Stimulated activated CD4-positive, alpha-beta T cell treated with anti-CD3 and anti-CD28 coated beads, Interleukin-1b, Interleukin-23, amount 100 ng/mL, for 24 hours (primary cell): ENCODE data around the gene ARID5B.
"Not testable (repeated sequence)": the region's sequence is repeated elsewhere in the genome, so short reads cannot be mapped to it uniquely, and the experiment has no call there.

Experiments
- DNase-seq, 4 experiments: peaks; one replicate each; pipeline ENCODE4 v3.0.0-alpha.2; 2020; ENCODE audit warnings: low read depth in 4 of 4, low spot score in 1 of 4

ARID5B gene

GRCh38 chr10:61961278-61961677 is 59.8 kb downstream of the ARID5B start:
- no peak for DNase-seq

GRCh38 chr10:61962971-61963370 is 61.5 kb downstream of the ARID5B start:
- DNase-seq: no peak

- DNase-seq: no peak
These were observed 62.2 kb downstream of the ARID5B start for GRCh38 chr10:61963669-61964058.

- no peak for DNase-seq
These were observed 62.7 kb downstream of the ARID5B start for GRCh38 chr10:61964059-61964709.

GRCh38 chr10:61964949-61965702 is 63.6 kb downstream of the ARID5B start:
- no peak for DNase-seq

GRCh38 chr10:61965703-61966395 is 64.3 kb downstream of the ARID5B start:
- no peak for DNase-seq

GRCh38 chr10:61967298-61967697 is 65.8 kb downstream of the ARID5B start:
- DNase-seq: no peak

- no peak for DNase-seq
These were observed 68.9 kb downstream of the ARID5B start for GRCh38 chr10:61970182-61971002.

GRCh38 chr10:61971003-61971325 is 69.5 kb downstream of the ARID5B start:
- DNase-seq: no peak

GRCh38 chr10:61973169-61973568 is 71.7 kb downstream of the ARID5B start:
- DNase-seq: no peak

GRCh38 chr10:61973906-61974305 is 72.4 kb downstream of the ARID5B start:
- no peak for DNase-seq

- DNase-seq: no peak
These were observed 73.3 kb downstream of the ARID5B start for GRCh38 chr10:61974601-61975390.

- DNase-seq: no peak
These were observed 74.0 kb downstream of the ARID5B start for GRCh38 chr10:61975391-61975932.

GRCh38 chr10:61976951-61977721 is 75.6 kb downstream of the ARID5B start:
- DNase-seq: not testable (repeated sequence)

- no peak for DNase-seq
These were observed 77.5 kb downstream of the ARID5B start for GRCh38 chr10:61978965-61979364.

- DNase-seq: no peak
These were observed 80.0 kb downstream of the ARID5B start for GRCh38 chr10:61981460-61981859.

- DNase-seq: no peak
These were observed 81.8 kb downstream of the ARID5B start for GRCh38 chr10:61983255-61983654.

GRCh38 chr10:61984803-61985418 is 83.4 kb downstream of the ARID5B start:
- no peak for DNase-seq

- DNase-seq: no peak
These were observed 84.2 kb downstream of the ARID5B start for GRCh38 chr10:61985715-61986114.
